HepG2 (cell line): ENCODE results near the gene ZNF740. TPM values are rescaled to one million over a fixed set of nuclear protein-coding genes. Genes with fewer than 3 reads are reported as not detected.

Experiments used
- BCLAF1 ChIP-seq: fragments of 450-650 bp; IDR thresholded peaks from 2 replicates; pipeline ENCODE4 v1.6.1; 2017; ENCODE audit warnings: mild to moderate bottlenecking
- BRD4 ChIP-seq: sonication (generic); formaldehyde crosslinking; IDR thresholded peaks from 2 replicates; pipeline ENCODE4 v1.4.0; 2020; ENCODE audit warnings: missing genetic modification reagents
- CENPBD1 ChIP-seq: sonication (generic); formaldehyde crosslinking; IDR thresholded peaks from 2 replicates; pipeline ENCODE4 v1.8.0; 2022; ENCODE audit warnings: missing genetic modification reagents, low read depth, mild to moderate bottlenecking, borderline replicate concordance
- CHCHD3 ChIP-seq: sonication (generic); formaldehyde crosslinking; IDR thresholded peaks from 2 replicates; pipeline ENCODE4 v1.8.0; 2022; ENCODE audit warnings: mild to moderate bottlenecking, missing genetic modification reagents, moderate library complexity
- GTF2F1 ChIP-seq: fragments of 150-350 bp; IDR thresholded peaks from 2 replicates; pipeline ENCODE4 v1.6.1; 2014; ENCODE audit warnings: low read length
- HMG20A ChIP-seq: IDR thresholded peaks from 2 replicates; pipeline ENCODE4 v1.6.1; 2016; ENCODE audit warnings: borderline replicate concordance
- HNRNPK ChIP-seq: fragments of 200-400 bp; formaldehyde crosslinking; IDR thresholded peaks from 2 replicates; pipeline ENCODE4 v1.6.1; 2018; ENCODE audit warnings: low read length, low read depth, moderate library complexity, mild to moderate bottlenecking; ENCODE audit not compliant: poor library complexity, severe bottlenecking
- KLF13 ChIP-seq: sonication (generic); formaldehyde crosslinking; IDR thresholded peaks from 2 replicates; pipeline ENCODE4 v1.4.0; 2020; ENCODE audit warnings: mild to moderate bottlenecking, missing genetic modification reagents
- MATR3 ChIP-seq: sonication (generic); formaldehyde crosslinking; IDR thresholded peaks from 2 replicates; pipeline ENCODE4 v1.4.0; 2020; ENCODE audit warnings: missing genetic modification reagents
- NFE2L1 ChIP-seq: sonication (generic); formaldehyde crosslinking; IDR thresholded peaks from 2 replicates; pipeline ENCODE4 v1.4.0; 2020; ENCODE audit warnings: missing genetic modification reagents, mild to moderate bottlenecking, borderline replicate concordance
- RBM39 ChIP-seq: fragments of 200-400 bp; formaldehyde crosslinking; IDR thresholded peaks from one replicate; pipeline ENCODE4 v1.6.1; 2018; ENCODE audit warnings: antibody characterized with exemption, mild to moderate bottlenecking, low read depth, low read length; ENCODE audit not compliant: poor library complexity, severe bottlenecking
- SALL2 ChIP-seq: sonication (generic); formaldehyde crosslinking; IDR thresholded peaks from 2 replicates; pipeline ENCODE4 v1.8.1; 2023; ENCODE audit warnings: mild to moderate bottlenecking, missing genetic modification reagents, inconsistent platforms
- SMAD1 ChIP-seq: sonication (generic); formaldehyde crosslinking; IDR thresholded peaks from 2 replicates; pipeline ENCODE4 v1.4.0; 2020; ENCODE audit warnings: missing genetic modification reagents, low read depth, mild to moderate bottlenecking, borderline replicate concordance
- SP4 ChIP-seq: sonication (generic); formaldehyde crosslinking; IDR thresholded peaks from 2 replicates; pipeline ENCODE4 v1.8.1; 2023; ENCODE audit warnings: mild to moderate bottlenecking, missing genetic modification reagents
- SSRP1 ChIP-seq: IDR thresholded peaks from 2 replicates; pipeline ENCODE4 v1.6.1; 2016; ENCODE audit warnings: control low read depth
- ZBTB39 ChIP-seq: sonication (generic); formaldehyde crosslinking; IDR thresholded peaks from 2 replicates; pipeline ENCODE4 v1.5.0; 2020; ENCODE audit warnings: missing genetic modification reagents
- ZNF235 ChIP-seq: sonication (generic); formaldehyde crosslinking; IDR thresholded peaks from 2 replicates; pipeline ENCODE4 v1.8.1; 2023; ENCODE audit warnings: mild to moderate bottlenecking, missing genetic modification reagents, borderline replicate concordance
- ZNF260 ChIP-seq: sonication (generic); formaldehyde crosslinking; IDR thresholded peaks from 2 replicates; pipeline ENCODE4 v1.4.0; 2020; ENCODE audit warnings: missing genetic modification reagents, low read depth, mild to moderate bottlenecking, borderline replicate concordance
- ZNF446 ChIP-seq: sonication (generic); formaldehyde crosslinking; IDR thresholded peaks from 2 replicates; pipeline ENCODE4 v1.5.0; 2020; ENCODE audit warnings: mild to moderate bottlenecking, missing genetic modification reagents
- ZNF674 ChIP-seq: sonication (generic); formaldehyde crosslinking; IDR thresholded peaks from 2 replicates; pipeline ENCODE4 v1.5.0; 2020; ENCODE audit warnings: low read depth, mild to moderate bottlenecking, missing genetic modification reagents
- ZNF749 ChIP-seq: sonication (generic); formaldehyde crosslinking; IDR thresholded peaks from 2 replicates; pipeline ENCODE4 v1.8.0; 2022; ENCODE audit warnings: mild to moderate bottlenecking, missing genetic modification reagents, moderate library complexity, borderline replicate concordance
- ZNF768 ChIP-seq: sonication (generic); formaldehyde crosslinking; IDR thresholded peaks from 2 replicates; pipeline ENCODE4 v1.4.0; 2020; ENCODE audit warnings: missing genetic modification reagents
- polyA plus RNA-seq, 8 experiments: library from polyadenylated mRNA; depleted of rRNA in 3 of 8; stranded (reverse) in 7 of 8; unstranded in 1 of 8; fragments of >200 nt; fragmentation: Illumina TruSeq in 4 of 8; extraction: Trizol in 4 of 8; gene quantifications; 2 replicates each; pipeline versions ENCODE4 v1.2.1 to v1.2.3, GENCODE V29; 2011 to 2016; ENCODE audit warnings: low read depth in 4 of 8, missing spikeins in 1 of 8, mixed read lengths in 1 of 8; ENCODE audit not compliant: insufficient read depth in 1 of 8
- total RNA-seq, 5 experiments: library from RNA; depleted of rRNA; stranded (reverse); fragments of >200 nt; fragmentation: Illumina TruSeq; extraction: Trizol; gene quantifications; 2 replicates each; pipeline ENCODE4 v1.2.3, GENCODE V29; 2016; ENCODE audit warnings: low read depth in 1 of 5

The ZNF740 gene
- total and polyA plus RNA-seq, 2 of the 13 experiments (the other 11 are each of a cell fraction or from before 2014, with no cell fraction given): 16.9 to 19.0 TPM

- TF ChIP-seq ZBTB39 (0 out of 2 replicates have a peak, but pooled peaks have one; percentile 6), ZNF235 (CRISPR knock-in tag) (peak; percentile 13; the same call in 1 of the 2 replicates), SSRP1 (CRISPR knock-in tag) (no peak), GTF2F1 (no peak), ZNF260 (CRISPR knock-in tag) (no peak), RBM39 (no peak), HNRNPK (peak; percentile 98), SALL2 (CRISPR knock-in tag) (no peak; the same call in 1 of the 2 replicates), KLF13 (no peak), ZNF749 (0 out of 2 replicates have a peak, but pooled peaks have one; percentile 46), SMAD1 (CRISPR knock-in tag) (no peak; the same call in 1 of the 2 replicates), HMG20A (CRISPR knock-in tag) (no peak), CHCHD3 (no peak), BRD4 (CRISPR knock-in tag) (no peak), BCLAF1 (no peak), ZNF674 (CRISPR knock-in tag) (no peak), NFE2L1 (no peak), CENPBD1 (no peak), SP4 (peak; percentile 87), ZNF768 (CRISPR knock-in tag) (no peak), MATR3 (no peak), ZNF446 (CRISPR knock-in tag) (0 out of 2 replicates have a peak, but pooled peaks have one; percentile 49)
Observed at GRCh38 chr12:53180220-53180930, at the start of gene ZNF740, which contains the start of gene CSAD (continued).
